ENCODE data around the gene TMUB1. TPM values are rescaled to one million over a fixed set of nuclear protein-coding genes. Genes with fewer than 3 reads are reported as not detected.

TMUB1 gene
- total and polyA plus RNA-seq, 4 donors = 32.8 to 104 (median 46.6) TPM

DNA sequence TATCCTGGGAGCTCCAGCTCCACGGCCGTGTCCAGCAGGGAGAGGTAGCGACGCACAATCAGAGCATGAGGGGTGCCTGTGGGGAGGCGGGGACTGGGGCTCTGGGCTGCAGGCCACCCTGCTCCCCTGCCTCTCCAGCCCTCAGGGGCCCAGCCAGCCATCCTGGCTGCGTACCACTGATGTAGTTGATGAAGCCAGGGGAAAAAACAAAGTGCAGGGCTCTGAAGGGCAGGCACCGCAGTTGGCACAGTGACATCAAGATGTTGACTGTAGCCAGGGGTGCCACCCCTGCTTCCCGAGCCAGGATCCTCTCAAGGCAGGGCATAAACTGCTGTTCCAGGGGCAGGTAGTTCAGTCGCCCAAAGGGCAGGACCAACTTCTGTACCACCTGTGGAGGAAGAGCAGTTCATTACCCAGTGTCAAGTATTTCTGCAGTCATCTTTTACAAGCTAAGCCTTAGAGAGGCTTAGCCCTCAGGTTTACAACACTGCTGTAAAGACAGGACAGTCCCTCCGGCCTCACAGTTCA, 5.5 kb downstream of the TMUB1 start:
- Histone ChIP-seq H3K4me1 (ENCODE audit: control insufficient read depth in 5 of 5, insufficient read depth in 5 of 5, low read length in 5 of 5) (peaks cover 4 to 38% (median 23%) of the 10 kb centered on the region in 5 donors), H3K9me3 (ENCODE audit: control insufficient read depth in 4 of 4, insufficient read depth in 3 of 4, low read length in 3 of 4) (no peaks in the 10 kb centered on the region), H3K4me3 (no peak overlapping the region), H3K27ac (ENCODE audit: low read depth in 1 of 2, low read length in 1 of 2) (no peak overlapping the region), H3K27me3 (ENCODE audit: control insufficient read depth in 3 of 3, insufficient read depth in 3 of 3, low read length in 2 of 3) (no peaks in the 10 kb centered on the region), H3K9ac (ENCODE audit: insufficient read depth in 1 of 2, low read length in 2 of 2) (no peak overlapping the region), H3K36me3 (ENCODE audit: control insufficient read depth in 4 of 4, insufficient read depth in 4 of 4, low read length in 4 of 4) (peaks cover 17 to 36% (median 24%) of the 10 kb centered on the region in 4 donors)
- ATAC-seq (ENCODE audit: insufficient read depth, low FRiP score) (no peak), DNase-seq (no peak)
- 81 to 87% methylated on average over 10 of the region's 10 CpGs for WGBS, 2 donors
- TF ChIP-seq, protein P1, sequence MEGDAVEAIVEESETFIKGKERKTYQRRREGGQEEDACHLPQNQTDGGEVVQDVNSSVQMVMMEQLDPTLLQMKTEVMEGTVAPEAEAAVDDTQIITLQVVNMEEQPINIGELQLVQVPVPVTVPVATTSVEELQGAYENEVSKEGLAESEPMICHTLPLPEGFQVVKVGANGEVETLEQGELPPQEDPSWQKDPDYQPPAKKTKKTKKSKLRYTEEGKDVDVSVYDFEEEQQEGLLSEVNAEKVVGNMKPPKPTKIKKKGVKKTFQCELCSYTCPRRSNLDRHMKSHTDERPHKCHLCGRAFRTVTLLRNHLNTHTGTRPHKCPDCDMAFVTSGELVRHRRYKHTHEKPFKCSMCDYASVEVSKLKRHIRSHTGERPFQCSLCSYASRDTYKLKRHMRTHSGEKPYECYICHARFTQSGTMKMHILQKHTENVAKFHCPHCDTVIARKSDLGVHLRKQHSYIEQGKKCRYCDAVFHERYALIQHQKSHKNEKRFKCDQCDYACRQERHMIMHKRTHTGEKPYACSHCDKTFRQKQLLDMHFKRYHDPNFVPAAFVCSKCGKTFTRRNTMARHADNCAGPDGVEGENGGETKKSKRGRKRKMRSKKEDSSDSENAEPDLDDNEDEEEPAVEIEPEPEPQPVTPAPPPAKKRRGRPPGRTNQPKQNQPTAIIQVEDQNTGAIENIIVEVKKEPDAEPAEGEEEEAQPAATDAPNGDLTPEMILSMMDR (IDR thresholded peaks at IDR 0.05; ENCODE audit: control extremely low read depth, extremely low read depth) = no peak

DNA sequence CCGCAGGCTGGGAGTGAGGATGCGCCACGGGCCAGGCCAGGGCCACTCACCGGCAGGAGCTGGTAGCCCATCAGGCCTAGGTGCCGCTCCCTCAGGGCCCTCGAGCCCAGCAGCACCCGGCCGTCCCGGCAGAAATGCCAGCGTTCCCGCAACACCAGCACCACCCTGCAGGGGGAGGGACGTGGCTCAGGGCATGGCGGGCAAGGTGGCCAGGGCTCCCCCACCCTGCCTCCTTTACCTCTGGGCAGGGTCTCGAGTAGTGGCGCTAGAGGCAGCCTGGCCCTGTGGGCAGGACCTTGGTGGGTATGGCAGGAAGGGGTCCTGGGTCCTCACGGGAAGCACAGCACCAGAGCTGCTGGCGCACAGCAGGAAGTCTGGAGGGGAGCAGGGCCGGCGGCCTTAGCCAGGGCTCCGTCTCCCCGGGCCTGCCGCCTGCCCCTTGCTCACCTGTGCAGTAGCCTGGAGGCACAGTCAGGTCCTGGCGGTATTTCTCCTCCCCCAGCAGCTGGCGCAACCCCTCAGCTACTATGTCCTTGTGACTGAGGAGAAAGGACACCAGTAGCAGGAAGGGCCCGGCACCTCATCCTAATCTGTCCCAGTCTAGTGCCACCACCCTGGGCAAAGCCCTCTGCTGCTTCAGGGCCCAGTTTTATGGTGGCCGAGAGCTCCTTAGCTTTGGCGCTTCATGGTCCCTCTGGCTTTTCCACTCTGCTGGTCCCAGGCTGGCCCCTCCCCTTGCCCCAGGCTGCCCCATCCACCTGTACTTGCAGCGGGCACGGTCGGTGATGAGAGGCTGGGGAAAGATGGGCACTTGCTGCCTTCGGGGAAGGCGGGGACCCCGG, 6.2 kb downstream of the TMUB1 start:
- ATAC-seq (ENCODE audit: insufficient read depth, low FRiP score) = no peak
- no peak for DNase-seq
- Histone ChIP-seq H3K4me1 (ENCODE audit: control insufficient read depth in 5 of 5, insufficient read depth in 5 of 5, low read length in 5 of 5) (peaks cover 4 to 31% (median 19%) of the 10 kb centered on the region in 5 donors), H3K9ac (ENCODE audit: insufficient read depth in 1 of 2, low read length in 2 of 2) (no peak overlapping the region), H3K4me3 (no peak overlapping the region), H3K9me3 (ENCODE audit: control insufficient read depth in 4 of 4, insufficient read depth in 3 of 4, low read length in 3 of 4) (no peaks in the 10 kb centered on the region), H3K27me3 (ENCODE audit: control insufficient read depth in 3 of 3, insufficient read depth in 3 of 3, low read length in 2 of 3) (no peaks in the 10 kb centered on the region), H3K27ac (ENCODE audit: low read depth in 1 of 2, low read length in 1 of 2) (no peak overlapping the region), H3K36me3 (ENCODE audit: control insufficient read depth in 4 of 4, insufficient read depth in 4 of 4, low read length in 4 of 4) (peaks cover 17 to 36% (median 24%) of the 10 kb centered on the region in 4 donors)
- TF ChIP-seq, protein P1 (IDR thresholded peaks at IDR 0.05; ENCODE audit: control extremely low read depth, extremely low read depth) = no peak
- 81 to 84% methylated on average over 32 to 33 of the region's 33 CpGs for WGBS, 2 donors

DNA sequence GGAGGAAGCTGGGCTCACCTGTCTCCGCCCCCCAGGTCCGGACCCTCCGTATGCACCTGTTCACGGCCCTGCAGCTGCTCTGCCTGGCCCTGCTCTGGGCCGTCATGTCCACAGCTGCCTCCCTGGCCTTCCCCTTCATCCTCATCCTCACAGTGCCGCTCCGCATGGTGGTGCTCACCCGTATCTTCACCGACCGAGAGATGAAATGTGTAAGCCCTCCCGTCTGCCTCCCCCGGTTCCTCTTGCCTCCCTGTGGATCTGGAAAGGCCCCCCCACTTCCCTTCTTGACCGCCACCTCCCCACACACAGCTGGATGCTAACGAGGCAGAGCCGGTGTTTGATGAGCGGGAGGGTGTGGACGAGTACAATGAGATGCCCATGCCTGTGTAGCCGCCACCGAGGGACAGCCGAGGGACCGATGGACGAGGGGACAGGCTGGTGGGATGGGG, 7.3 kb downstream of the TMUB1 start:
- Histone ChIP-seq H3K9ac (ENCODE audit: insufficient read depth in 1 of 2, low read length in 2 of 2) (no peak overlapping the region), H3K27ac (ENCODE audit: low read depth in 1 of 2, low read length in 1 of 2) (no peak overlapping the region), H3K27me3 (ENCODE audit: control insufficient read depth in 3 of 3, insufficient read depth in 3 of 3, low read length in 2 of 3) (no peaks in the 10 kb centered on the region), H3K4me1 (ENCODE audit: control insufficient read depth in 5 of 5, insufficient read depth in 5 of 5, low read length in 5 of 5) (peaks cover 0 to 20% (median 12%) of the 10 kb centered on the region in 5 donors), H3K9me3 (ENCODE audit: control insufficient read depth in 4 of 4, insufficient read depth in 3 of 4, low read length in 3 of 4) (no peaks in the 10 kb centered on the region), H3K36me3 (ENCODE audit: control insufficient read depth in 4 of 4, insufficient read depth in 4 of 4, low read length in 4 of 4) (peaks cover 19 to 47% (median 30%) of the 10 kb centered on the region in 4 donors), H3K4me3 (no peak overlapping the region)
- TF ChIP-seq, protein P1 (IDR thresholded peaks at IDR 0.05; ENCODE audit: control extremely low read depth, extremely low read depth) = no peak
- ATAC-seq (ENCODE audit: insufficient read depth, low FRiP score) (no peak), DNase-seq (no peak)
- 87 to 88% methylated on average over 22 of the region's 22 CpGs for WGBS, 2 donors

All from lung (tissue), 12 donors.